HG02970 (cell line): ENCODE measurements around the gene THAP12.

ENCODE experiments used
- ATAC-seq: cut with Tn5 transposase; IDR thresholded peaks from one replicate; pipeline ENCODE4 v1.9.1; 2021; ENCODE audit warnings: mild to moderate bottlenecking, moderate library complexity, moderate number of reproducible peaks; ENCODE audit not compliant: unreplicated experiment, low FRiP score

THAP12 gene

GRCh38 chr11:76380159-76380976 lies 564 bp downstream of the THAP12 start:
- ATAC-seq = peak; percentile 6

DNA sequence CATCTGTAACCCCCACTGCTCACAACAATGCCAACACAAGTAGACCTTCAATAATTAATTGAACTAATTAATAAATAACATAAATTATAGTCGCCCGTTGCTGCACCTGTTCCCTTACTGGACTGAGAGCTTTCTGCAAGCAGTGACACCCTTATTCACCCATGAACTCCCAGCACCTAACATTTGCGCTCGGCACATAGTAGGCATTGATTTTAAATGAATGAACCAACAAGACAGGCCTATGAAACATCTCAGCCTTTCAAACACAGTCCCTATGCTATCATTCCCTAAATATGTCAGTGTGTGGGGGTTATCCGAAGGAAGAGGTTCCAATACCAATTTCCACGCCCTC lies 1.1 kb downstream of the THAP12 start:
- no peak for ATAC-seq

GRCh38 chr11:76376746-76377558 lies 4.0 kb downstream of the THAP12 start:
- no peak for ATAC-seq

DNA sequence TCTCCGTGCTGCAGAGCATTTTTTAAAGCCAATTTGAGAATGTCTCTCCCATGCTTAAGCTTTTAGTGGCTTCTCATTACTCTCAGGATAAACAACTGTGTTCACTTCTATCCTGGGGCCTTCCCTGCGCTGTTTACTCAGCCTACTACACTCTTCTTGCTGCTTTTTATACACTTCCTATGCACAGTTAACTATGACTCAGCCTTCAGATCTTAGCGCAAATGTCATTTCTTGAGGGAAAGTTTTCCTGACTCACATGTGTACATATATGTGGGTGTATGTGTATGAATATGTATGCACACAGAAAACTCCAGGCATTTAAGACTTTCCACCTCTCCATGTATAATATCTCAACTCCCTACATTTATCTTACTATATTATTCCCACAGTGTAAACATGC lies 9.8 kb downstream of the THAP12 start:
- no peak for ATAC-seq

- no peak for ATAC-seq
Measured at GRCh38 chr11:76369406-76369805, 11.5 kb downstream of the THAP12 start.

DNA sequence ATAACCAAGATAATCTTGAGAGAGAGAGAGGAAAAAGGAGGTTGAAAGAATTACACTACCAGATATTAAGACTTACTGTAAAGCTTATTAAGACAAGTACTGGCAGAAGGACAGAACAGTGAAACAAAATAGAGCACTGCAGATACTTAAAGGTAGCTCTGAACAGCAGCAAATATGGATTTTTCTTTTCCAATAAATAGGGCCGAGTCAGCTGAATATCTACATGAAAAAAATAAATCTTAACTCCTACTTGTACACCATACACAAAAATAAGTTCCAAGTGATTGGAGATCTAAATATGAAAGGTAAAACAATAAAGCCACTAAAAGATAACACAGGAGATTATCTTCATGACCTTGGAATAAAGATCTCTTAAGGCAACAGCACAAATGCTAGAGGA lies 12.4 kb downstream of the THAP12 start:
- no peak for ATAC-seq

- no peak for ATAC-seq
Measured at GRCh38 chr11:76365038-76365679, 15.8 kb downstream of the THAP12 start.

GRCh38 chr11:76362716-76363115 lies 18.2 kb downstream of the THAP12 start:
- ATAC-seq = no peak

- no peak for ATAC-seq
Measured at GRCh38 chr11:76361776-76362175, 19.2 kb downstream of the THAP12 start.

DNA sequence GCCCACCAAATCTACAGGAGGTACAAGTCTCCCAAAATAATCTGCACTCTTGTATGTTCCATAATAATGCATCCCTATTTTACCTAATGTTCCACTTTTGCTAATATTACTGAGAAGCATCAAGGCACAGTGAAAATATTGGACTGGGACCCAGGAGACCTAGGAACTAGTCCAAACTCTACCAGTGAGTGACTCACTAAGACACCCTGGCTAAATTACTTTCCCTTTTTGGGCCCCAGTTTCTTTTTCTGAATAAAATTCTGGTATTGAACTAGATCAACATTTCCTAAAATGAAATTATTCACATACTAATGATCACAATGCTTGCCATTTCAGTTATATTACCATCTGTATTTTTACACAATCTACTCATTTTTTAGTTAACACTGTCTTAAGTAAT lies 19.6 kb downstream of the THAP12 start:
- no peak for ATAC-seq

- no peak for ATAC-seq
Measured at GRCh38 chr11:76355172-76355571, 25.8 kb downstream of the THAP12 start.

DNA sequence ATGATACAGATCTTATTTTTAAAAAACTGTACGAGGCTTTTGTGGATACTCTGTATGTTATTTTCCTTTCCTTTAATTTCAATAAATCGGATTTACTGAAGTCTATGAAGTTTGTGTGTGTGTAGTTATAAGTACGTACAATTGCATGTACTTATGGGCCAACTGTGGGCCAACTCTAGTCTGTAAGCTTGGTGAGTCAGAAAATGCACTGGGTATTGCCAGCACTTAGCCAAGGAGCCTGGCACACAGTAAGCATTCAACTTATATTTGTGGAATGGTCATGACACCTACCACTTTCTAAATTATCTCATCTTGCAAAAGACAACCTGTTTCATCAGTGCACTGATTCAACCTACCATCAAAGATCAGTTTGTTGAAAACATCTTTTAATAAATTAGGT lies 32.6 kb downstream of the THAP12 start:
- ATAC-seq = no peak

- ATAC-seq = no peak
Measured at GRCh38 chr11:76347466-76347865, 33.5 kb downstream of the THAP12 start.

- no peak for ATAC-seq
Measured at GRCh38 chr11:76339221-76339620, 41.7 kb downstream of the THAP12 start.

- ATAC-seq = no peak
Measured at GRCh38 chr11:76337923-76338322, 43.0 kb downstream of the THAP12 start.

DNA sequence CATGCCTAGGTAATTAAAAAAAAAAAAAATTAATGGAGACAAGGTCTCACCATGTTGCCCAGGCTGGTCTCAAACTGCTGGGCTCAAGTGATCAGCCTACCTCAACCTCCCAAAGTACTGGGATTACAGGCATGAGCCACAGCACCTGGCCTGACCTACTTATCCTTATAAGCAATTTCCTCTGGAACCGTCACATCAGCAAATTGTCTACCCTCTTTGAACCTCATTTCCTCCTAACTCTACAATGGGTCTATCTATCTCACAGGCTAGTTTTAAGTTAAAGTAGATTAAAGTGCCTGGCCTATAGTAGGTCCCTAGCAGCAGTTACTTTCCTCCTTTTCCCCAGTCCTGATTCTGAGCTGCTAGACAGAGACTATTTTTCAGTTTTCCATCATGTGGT lies 43.5 kb downstream of the THAP12 start:
- ATAC-seq = no peak

- ATAC-seq = no peak
Measured at GRCh38 chr11:76336597-76336996, 44.3 kb downstream of the THAP12 start.

DNA sequence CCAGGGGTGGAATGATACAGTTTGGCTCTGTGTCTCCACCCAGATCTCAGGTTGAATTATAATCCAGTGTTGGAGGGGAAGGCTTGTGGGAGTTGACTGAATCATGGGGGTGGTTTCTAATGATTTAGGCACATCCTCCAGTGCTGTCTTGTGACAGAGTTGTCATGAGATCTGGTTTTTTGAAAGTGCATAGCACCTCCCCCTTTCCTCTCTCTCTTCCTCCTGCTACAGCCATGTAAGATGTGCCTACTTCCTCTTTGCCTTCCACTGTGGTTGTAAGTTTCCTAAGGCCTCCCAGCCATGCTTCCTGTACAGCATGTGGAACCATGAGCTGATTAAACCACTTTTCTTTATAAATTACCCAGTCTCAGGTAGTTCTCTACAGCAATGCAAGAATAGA lies 45.1 kb downstream of the THAP12 start:
- ATAC-seq = no peak

GRCh38 chr11:76334826-76335389 lies 46.0 kb downstream of the THAP12 start:
- no peak for ATAC-seq

DNA sequence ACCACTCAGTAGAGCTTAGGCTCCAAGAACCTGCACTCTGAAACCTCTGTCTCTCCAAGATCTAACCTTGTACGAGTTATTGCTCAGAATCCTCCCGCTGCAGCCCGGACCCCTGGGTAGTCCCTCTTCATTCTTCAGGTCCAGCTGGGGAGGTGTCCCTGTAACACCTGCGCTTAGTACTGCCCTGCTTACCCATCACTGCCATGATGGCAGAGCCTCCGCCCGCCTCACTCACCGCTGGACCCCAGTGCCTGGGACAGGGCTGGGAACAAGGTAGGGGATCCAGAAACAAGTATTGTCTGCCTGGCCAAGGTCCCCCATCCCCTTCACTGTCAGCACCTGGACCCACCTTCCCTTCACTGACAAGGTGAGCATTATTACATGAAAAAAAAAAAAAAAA lies 50.3 kb downstream of the THAP12 start:
- ATAC-seq = no peak

DNA sequence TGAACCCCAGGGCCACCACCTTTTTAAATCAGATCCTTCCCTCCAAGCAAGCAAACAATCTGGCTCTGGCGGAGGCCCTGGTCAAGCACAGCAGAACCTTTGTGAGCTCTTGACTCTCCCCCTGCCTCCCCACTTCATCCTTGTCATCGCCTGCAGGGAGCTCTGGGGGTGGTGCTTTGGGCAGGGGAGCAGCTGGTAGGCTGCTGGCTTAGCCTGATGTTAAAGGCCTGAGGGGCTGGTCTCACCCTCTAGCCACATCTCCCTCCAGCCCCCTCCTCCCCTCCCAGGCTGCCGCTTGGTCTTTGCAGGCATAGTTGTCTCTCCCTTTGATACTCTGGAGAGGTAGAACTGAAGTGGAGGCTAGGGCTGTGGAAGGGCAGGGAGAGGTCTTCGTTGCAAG lies 50.9 kb downstream of the THAP12 start:
- ATAC-seq = no peak
